ENCODE results near the gene CELA3A.
A peak's percentile ranks its signal among the peaks of the same experiment; 100 is the strongest.
"Not testable (repeated sequence)": the region's sequence is repeated elsewhere in the genome, so short reads cannot be mapped to it uniquely, and the experiment has no call there.

The CELA3A gene

GRCh38 chr1:21982122-21982521 is 19.3 kb upstream of the CELA3A start:
- peak; percentile 26 for TF ChIP-seq CTCF (IDR thresholded peaks at IDR 0.05; ENCODE audit: insufficient read depth, low read depth, low read length, missing control alignments)

GRCh38 chr1:21983539-21983938 is 17.9 kb upstream of the CELA3A start:
- not testable (repeated sequence) for DNase-seq (ENCODE audit: low read depth); H3K4me3 ChIP-seq (ENCODE audit: low read length)

More at GRCh38 chr1:21982122-21982521, 19.3 kb upstream of the CELA3A start:
- H3K4me3 ChIP-seq (ENCODE audit: low read length) = not testable (repeated sequence)
- DNase-seq (ENCODE audit: low read depth) = peak; percentile 19

GRCh38 chr1:21985893-21986292 is 15.6 kb upstream of the CELA3A start:
- not testable (repeated sequence) for H3K4me3 ChIP-seq (ENCODE audit: low read length)

GRCh38 chr1:21986386-21986785 is 15.1 kb upstream of the CELA3A start:
- not testable (repeated sequence) for DNase-seq (ENCODE audit: low read depth); H3K4me3 ChIP-seq (ENCODE audit: low read length)

More at GRCh38 chr1:21985893-21986292, 15.6 kb upstream of the CELA3A start:
- not testable (repeated sequence) for DNase-seq (ENCODE audit: low read depth)

GRCh38 chr1:21989672-21990393 is 11.6 kb upstream of the CELA3A start:
- not testable (repeated sequence) for H3K4me3 ChIP-seq (ENCODE audit: low read length); DNase-seq (ENCODE audit: low read depth)

GRCh38 chr1:21992186-21992585 is 9.3 kb upstream of the CELA3A start:
- not testable (repeated sequence) for DNase-seq (ENCODE audit: low read depth); H3K4me3 ChIP-seq (ENCODE audit: low read length)

GRCh38 chr1:21994716-21995115 is 6.7 kb upstream of the CELA3A start:
- DNase-seq (ENCODE audit: low read depth); H3K4me3 ChIP-seq (ENCODE audit: low read length): not testable (repeated sequence)

GRCh38 chr1:21996663-21996970 is 4.8 kb upstream of the CELA3A start:
- DNase-seq (ENCODE audit: low read depth); H3K4me3 ChIP-seq (ENCODE audit: low read length): not testable (repeated sequence)

- not testable (repeated sequence) for DNase-seq (ENCODE audit: low read depth); H3K4me3 ChIP-seq (ENCODE audit: low read length)
These were observed 3.4 kb upstream of the CELA3A start for GRCh38 chr1:21997891-21998623.

GRCh38 chr1:21998624-21999294 is 2.7 kb upstream of the CELA3A start:
- DNase-seq (ENCODE audit: low read depth); H3K4me3 ChIP-seq (ENCODE audit: low read length): not testable (repeated sequence)

GRCh38 chr1:21999645-22000044 is 1.8 kb upstream of the CELA3A start:
- not testable (repeated sequence) for H3K4me3 ChIP-seq (ENCODE audit: low read length)
- DNase-seq (ENCODE audit: low read depth) = peak; percentile 76

GRCh38 chr1:22002461-22002860 is 1.0 kb downstream of the CELA3A start:
- not testable (repeated sequence) for H3K4me3 ChIP-seq (ENCODE audit: low read length); DNase-seq (ENCODE audit: low read depth)

- DNase-seq (ENCODE audit: low read depth); H3K4me3 ChIP-seq (ENCODE audit: low read length): not testable (repeated sequence)
These were observed 1.4 kb downstream of the CELA3A start for GRCh38 chr1:22002875-22003274.

- H3K4me3 ChIP-seq (ENCODE audit: low read length); DNase-seq (ENCODE audit: low read depth): not testable (repeated sequence)
These were observed 2.5 kb downstream of the CELA3A start for GRCh38 chr1:22003959-22004358.
